Testis (tissue), 3 donors: Measurements from ENCODE around the gene IGF1R. TPM values are rescaled to one million over a fixed set of nuclear protein-coding genes. Genes with fewer than 3 reads are reported as not detected.

Experiments used
- DNase-seq: peaks from one replicate; pipeline ENCODE4 v3.0.0-alpha.2; 2019
- H3K27ac ChIP-seq, 2 donors: fragments of 200-600 bp; sonication (generic); one replicate each; pipeline ENCODE4 v1.5.1; 2019
- H3K27me3 ChIP-seq: fragments of 200-600 bp; sonication (generic); one replicate; pipeline ENCODE4 v1.5.1; 2019
- H3K36me3 ChIP-seq: fragments of 200-600 bp; sonication (generic); one replicate; pipeline ENCODE4 v1.5.1; 2017; ENCODE audit warnings: low read depth; ENCODE audit errors: missing control alignments
- H3K4me1 ChIP-seq: fragments of 200-600 bp; sonication (generic); one replicate; pipeline ENCODE4 v1.5.1; 2019
- H3K4me3 ChIP-seq, 2 donors: fragments of 200-600 bp; sonication (generic); one replicate each; pipeline ENCODE4 v1.5.1; 2017 to 2019
- H3K9me3 ChIP-seq: fragments of 200-600 bp; sonication (generic); one replicate; pipeline ENCODE4 v1.5.1; 2017
- CTCF ChIP-seq, 3 experiments: fragments of 450-650 bp in 2 of 3; fragments of 200-600 bp in 1 of 3; sonication (generic) in 1 of 3; IDR thresholded peaks; one replicate each; pipeline ENCODE4 v1.5.1; 2016 to 2019; ENCODE audit warnings: antibody characterized with exemption in 3 of 3, mild to moderate bottlenecking in 2 of 3, moderate library complexity in 1 of 3
- POLR2A ChIP-seq: fragments of 450-650 bp; IDR thresholded peaks from one replicate; pipeline ENCODE4 v1.6.1; 2017; ENCODE audit warnings: antibody characterized with exemption, mild to moderate bottlenecking, moderate library complexity
- WGBS, 2 donors: methylation state at CpG; one replicate each; pipeline ENCODE4 v1.1.5; 2018; 5-methylcytosine and 5-hydroxymethylcytosine counted together
- intact Hi-C: fragments of 100-400 bp; cut with DNase I; formaldehyde crosslinking; loops from one replicate; pipeline ENCODE4 v1.15.1; 2023; ENCODE audit warnings: low total_unique reads
- polyA plus RNA-seq: library from polyadenylated mRNA; stranded (reverse); fragments of 350-450 nt; fragmentation: Illumina TruSeq; extraction: RNeasy Lipid Tissue Mini Kit (QIAGEN cat#74804); gene quantifications from one replicate; pipeline ENCODE4 v1.2.3, GENCODE V29; 2014; ENCODE audit warnings: low read depth, low replicate concordance; ENCODE audit not compliant: insufficient read depth
- total RNA-seq, 2 donors: library from RNA; depleted of rRNA; stranded (reverse); fragments of >200 nt; gene quantifications; one replicate each; pipeline ENCODE4 v1.2.3, GENCODE V29; 2016

Gene IGF1R
- total and polyA plus RNA-seq, 3 donors from 2014 or later = 25.8 to 172 (median 157) TPM

GRCh38 chr15:98914626-98915025 lies 266.3 kb downstream of the IGF1R start:
- H3K27ac ChIP-seq = no peak overlapping the region
- intact Hi-C loops = no loop called here
- no peak for DNase-seq

GRCh38 chr15:98916826-98917225 lies 268.5 kb downstream of the IGF1R start:
- Histone ChIP-seq H3K4me1 (no peaks in the 10 kb centered on the region), H3K4me3 (no peak overlapping the region), H3K27ac (no peak overlapping the region), H3K27me3 (no peaks in the 10 kb centered on the region), H3K9me3 (no peaks in the 10 kb centered on the region), H3K36me3 (no peaks in the 10 kb centered on the region)
- intact Hi-C loops = no loop called here
- no peak for DNase-seq
- 95 to 97% methylated on average over 8 of the region's 8 CpGs for WGBS, 2 donors
- TF ChIP-seq POLR2A (no peak), CTCF (IDR thresholded peaks at IDR 0.05) (no peak)

More at GRCh38 chr15:98914626-98915025, 266.3 kb downstream of the IGF1R start:
- 72 to 87% methylated on average over 7 of the region's 7 CpGs for WGBS, 2 donors
- Histone ChIP-seq H3K36me3 (no peaks in the 10 kb centered on the region), H3K27me3 (no peaks in the 10 kb centered on the region), H3K4me3 (no peak overlapping the region), H3K4me1 (no peaks in the 10 kb centered on the region), H3K9me3 (no peaks in the 10 kb centered on the region)
- TF ChIP-seq POLR2A = no peak
- no peak for TF ChIP-seq CTCF (IDR thresholded peaks at IDR 0.05)

- H3K4me3 ChIP-seq = no peak overlapping the region
- no peaks in the 10 kb centered on the region for H3K27me3 ChIP-seq
- DNase-seq = no peak
- no peaks in the 10 kb centered on the region for H3K4me1 ChIP-seq
- H3K9me3 ChIP-seq = no peaks in the 10 kb centered on the region
- no peaks in the 10 kb centered on the region for H3K36me3 ChIP-seq
- TF ChIP-seq POLR2A (no peak), CTCF (IDR thresholded peaks at IDR 0.05) (no peak)
- no peak overlapping the region for H3K27ac ChIP-seq
- intact Hi-C loops = no loop called here
- WGBS, 2 donors = 92 to 95% methylated on average over 3 of the region's 3 CpGs
Measured at GRCh38 chr15:98917417-98917816, 269.1 kb downstream of the IGF1R start.

GRCh38 chr15:98920091-98920880 lies 271.9 kb downstream of the IGF1R start:
- WGBS, 2 donors = 75 to 81% methylated on average over 10 of the region's 10 CpGs
- DNase-seq = no peak
- Histone ChIP-seq H3K27ac (no peak overlapping the region), H3K4me1 (peaks cover 3% of the 10 kb centered on the region), H3K9me3 (no peaks in the 10 kb centered on the region), H3K27me3 (no peaks in the 10 kb centered on the region), H3K4me3 (no peak overlapping the region), H3K36me3 (no peaks in the 10 kb centered on the region)
- intact Hi-C loops = no loop called here
- TF ChIP-seq POLR2A (no peak), CTCF (IDR thresholded peaks at IDR 0.05) (no peak)

- no peaks in the 10 kb centered on the region for H3K36me3 ChIP-seq
- 68 to 72% methylated on average over 12 of the region's 12 CpGs for WGBS, 2 donors
- TF ChIP-seq CTCF (IDR thresholded peaks at IDR 0.05) (no peak), POLR2A (no peak)
- H3K4me1 ChIP-seq = peaks cover 8% of the 10 kb centered on the region
- no peaks in the 10 kb centered on the region for H3K27me3 ChIP-seq
- peak overlapping the region in 1 of 2 donors; percentile 58 for H3K27ac ChIP-seq
- H3K9me3 ChIP-seq = no peaks in the 10 kb centered on the region
- DNase-seq = peak; percentile 49
- intact Hi-C loops = no loop called here
- no peak overlapping the region for H3K4me3 ChIP-seq
Measured at GRCh38 chr15:98923171-98923570, 274.8 kb downstream of the IGF1R start.
